SK-N-SH (cell line): ENCODE data around the gene DAPP1. TPM values are rescaled to one million over a fixed set of nuclear protein-coding genes. Genes with fewer than 3 reads are reported as not detected.

Experiments used
- CTCF ChIA-PET: fragments of 300-600, 350-600 bp; formaldehyde crosslinking; extraction: SDS; loops from one replicate; lab custom pipeline; 2021; lab: Yijun Ruan, JAX
- POLR2A ChIA-PET: fragments of 350-600 bp; sonication (Branson Sonifier 250); formaldehyde crosslinking; extraction: SDS; loops from one replicate; lab custom pipeline; 2020; ENCODE audit warnings: antibody characterized with exemption, inconsistent platforms; lab: Yijun Ruan, JAX
- DNase-seq: peaks from one replicate; pipeline ENCODE4 v3.0.0; 2012
- H2AFZ ChIP-seq: fragments of 200-600 bp; sonication (generic); 2 replicates; pipeline ENCODE4 v1.8.1; 2016; ENCODE audit warnings: antibody characterized with exemption, mild to moderate bottlenecking, low read depth
- H3F3A ChIP-seq: fragments of 200-600 bp; sonication (generic); replicated peaks from 2 replicates; pipeline ENCODE3; 2016; ENCODE audit warnings: antibody characterized with exemption, mild to moderate bottlenecking; ENCODE audit not compliant: insufficient read depth
- H3K27ac ChIP-seq, 2 experiments: fragments of 200-500 bp in 1 of 2; fragments of 200-600 bp in 1 of 2; sonication (Bioruptor generic) in 1 of 2; sonication (generic), shearing (Covaris generic) in 1 of 2; 2 replicates each; pipeline versions ENCODE4 v1.5.1 to v1.6.1; 2014 to 2016; ENCODE audit warnings: low read depth in 2 of 2, inconsistent platforms in 1 of 2, low read length in 1 of 2, mild to moderate bottlenecking in 1 of 2, mixed read lengths in 1 of 2
- H3K27me3 ChIP-seq: fragments of 200-600 bp; sonication (generic), shearing (Covaris generic); 2 replicates; pipeline ENCODE4 v1.6.1; 2016; ENCODE audit warnings: mixed run types; ENCODE audit not compliant: insufficient read depth
- H3K36me3 ChIP-seq, 2 experiments: fragments of 200-500 bp in 1 of 2; fragments of 200-600 bp in 1 of 2; sonication (Bioruptor generic) in 1 of 2; sonication (generic) in 1 of 2; replicated peaks in 1 of 2; 2 replicates each; pipeline versions ENCODE3 to v1.5.1; 2014 to 2016; ENCODE audit warnings: low read length in 1 of 2, mild to moderate bottlenecking in 1 of 2; ENCODE audit not compliant: insufficient read depth in 2 of 2, control insufficient read depth in 1 of 2
- H3K4me1 ChIP-seq, 2 experiments: fragments of 200-500 bp in 1 of 2; fragments of 200-600 bp in 1 of 2; sonication (Bioruptor generic) in 1 of 2; sonication (generic), shearing (Covaris generic) in 1 of 2; 2 replicates each; pipeline versions ENCODE4 v1.5.1 to v1.6.1; 2014 to 2016; ENCODE audit warnings: low read depth in 1 of 2, low read length in 1 of 2, mixed run types in 1 of 2; ENCODE audit not compliant: insufficient read depth in 2 of 2, control insufficient read depth in 1 of 2
- H3K4me2 ChIP-seq: fragments of 200-600 bp; sonication (generic), shearing (Covaris generic); 2 replicates; pipeline ENCODE4 v1.6.1; 2017; ENCODE audit warnings: mixed run types
- H3K4me3 ChIP-seq, 2 experiments: fragments of 200-500 bp in 1 of 2; fragments of 200-600 bp in 1 of 2; sonication (Bioruptor generic) in 1 of 2; sonication (generic), shearing (Covaris generic) in 1 of 2; 2 replicates each; pipeline versions ENCODE4 v1.5.1 to v1.8.1; 2014 to 2016; ENCODE audit warnings: low read depth in 2 of 2, inconsistent platforms in 1 of 2, low read length in 1 of 2, mild to moderate bottlenecking in 1 of 2, mixed read lengths in 1 of 2, moderate library complexity in 1 of 2
- H3K79me2 ChIP-seq: fragments of 200-600 bp; sonication (generic); 2 replicates; pipeline ENCODE4 v1.8.1; 2017; ENCODE audit warnings: mild to moderate bottlenecking; ENCODE audit not compliant: insufficient read depth
- H3K9ac ChIP-seq: fragments of 200-600 bp; sonication (generic); 2 replicates; pipeline ENCODE4 v1.6.1; 2017; ENCODE audit warnings: mixed run types
- H3K9me2 ChIP-seq: fragments of 200-600 bp; sonication (generic); 2 replicates; pipeline ENCODE4 v1.6.1; 2017; ENCODE audit warnings: mixed run types
- H3K9me3 ChIP-seq: fragments of 200-600 bp; sonication (generic); 2 replicates; pipeline ENCODE4 v1.6.1; 2017; ENCODE audit warnings: mixed run types, mild to moderate bottlenecking, moderate library complexity
- H4K20me1 ChIP-seq: fragments of 200-600 bp; sonication (generic); 2 replicates; pipeline ENCODE4 v1.6.1; 2017; ENCODE audit warnings: mild to moderate bottlenecking, mixed run types; ENCODE audit not compliant: insufficient read depth
- CHD2 ChIP-seq: fragments of 150-350 bp; IDR thresholded peaks from 2 replicates; pipeline ENCODE4 v1.6.1; 2018; ENCODE audit warnings: low read length; ENCODE audit not compliant: partially characterized antibody
- CTCF ChIP-seq: fragments of 200-600 bp; sonication (generic); IDR thresholded peaks from 2 replicates; pipeline ENCODE4 v1.6.1; 2017; ENCODE audit warnings: antibody characterized with exemption, mild to moderate bottlenecking, moderate library complexity
- EZH2phosphoT487 ChIP-seq: fragments of 200-600 bp; sonication (generic); IDR thresholded peaks from 2 replicates; pipeline ENCODE4 v1.6.1; 2017; ENCODE audit warnings: low read depth, mixed run types, mild to moderate bottlenecking, antibody characterized with exemption, moderate library complexity, borderline replicate concordance
- FOSL2 ChIP-seq: IDR thresholded peaks from 2 replicates; pipeline ENCODE4 v1.4.0; 2012; ENCODE audit warnings: low read depth, mild to moderate bottlenecking, moderate library complexity, borderline replicate concordance
- FOXJ3 ChIP-seq: sonication (generic); formaldehyde crosslinking; IDR thresholded peaks from 2 replicates; pipeline ENCODE4 v1.5.1; 2020; ENCODE audit warnings: mild to moderate bottlenecking, missing genetic modification reagents
- FOXM1 ChIP-seq: IDR thresholded peaks from 2 replicates; pipeline ENCODE4 v1.4.0; 2012; ENCODE audit warnings: low read depth, mild to moderate bottlenecking
- GATA2 ChIP-seq: sonication (generic); formaldehyde crosslinking; IDR thresholded peaks from 2 replicates; pipeline ENCODE4 v1.5.0; 2020; ENCODE audit warnings: mild to moderate bottlenecking, missing genetic modification reagents
- IRF3 ChIP-seq: fragments of 150-350 bp; IDR thresholded peaks from 2 replicates; pipeline ENCODE4 v1.6.1; 2016; ENCODE audit warnings: mild to moderate bottlenecking, low read depth, low read length
- MEF2A ChIP-seq: IDR thresholded peaks from 2 replicates; pipeline ENCODE4 v1.4.0; 2012; ENCODE audit warnings: low read depth, borderline replicate concordance
- NFIC ChIP-seq: IDR thresholded peaks from 2 replicates; pipeline ENCODE4 v1.4.0; 2012; ENCODE audit warnings: borderline replicate concordance
- POLR2AphosphoS5 ChIP-seq: IDR thresholded peaks from 2 replicates; pipeline ENCODE4 v1.6.1; 2012; ENCODE audit warnings: low read depth, low read length
- RAD21 ChIP-seq: IDR thresholded peaks from 2 replicates; pipeline ENCODE4 v1.6.1; 2012; ENCODE audit warnings: mild to moderate bottlenecking, low read length
- REST ChIP-seq: IDR thresholded peaks from 2 replicates; pipeline ENCODE4 v1.6.1; 2012; ENCODE audit warnings: mild to moderate bottlenecking, low read depth, low read length, moderate library complexity
- SIN3A ChIP-seq: IDR thresholded peaks from 2 replicates; pipeline ENCODE4 v1.6.1; 2012; ENCODE audit warnings: low read depth, mild to moderate bottlenecking, low read length, moderate library complexity, borderline replicate concordance
- SMC3 ChIP-seq: IDR thresholded peaks from 2 replicates; pipeline ENCODE4 v1.6.1; 2012; ENCODE audit warnings: low read depth, low read length, improper control_type of control experiment
- TAF1 ChIP-seq: IDR thresholded peaks from 2 replicates; pipeline ENCODE4 v1.6.1; 2012; ENCODE audit warnings: low read depth, mild to moderate bottlenecking, low read length, moderate library complexity, borderline replicate concordance
- TCF12 ChIP-seq: IDR thresholded peaks from 2 replicates; pipeline ENCODE4 v1.4.0; 2012
- WGBS: methylation state at CpG from one replicate; pipeline ENCODE4 v1.1.6; 2017; ENCODE audit warnings: low lambda C conversion rate; 5-methylcytosine and 5-hydroxymethylcytosine counted together
- polyA plus RNA-seq, 3 experiments: library from polyadenylated mRNA; depleted of rRNA; stranded (reverse); fragments of >200 nt; gene quantifications; 2 replicates each; pipeline ENCODE4 v1.2.3, GENCODE V29; 2012

The DAPP1 gene
- polyA plus RNA-seq, 1 of the 3 experiments (the other 2 are of a cell fraction), result not detected

- ChIA-PET POLR2A (no interaction called here), CTCF (no interaction called here)
- no peaks in the 10 kb centered on the region for H4K20me1 ChIP-seq
- H3K4me3 ChIP-seq, result no peak overlapping the region
- no peaks in the 10 kb centered on the region for H3K9me2 ChIP-seq
- H3K27me3 ChIP-seq, result no peaks in the 10 kb centered on the region
- H3K79me2 ChIP-seq, result peaks cover 19% of the 10 kb centered on the region; the same call in 1 of the 2 replicates
- H3K9ac ChIP-seq, result no peak overlapping the region
- peak overlapping the region in 1 of 2 experiments; percentile 20; a peak in 1 of 4 replicates for H3K27ac ChIP-seq
- H2AFZ ChIP-seq, result no peak overlapping the region
- H3F3A ChIP-seq, result peaks cover 6% of the 10 kb centered on the region
- H3K4me1 ChIP-seq, result no peaks in the 10 kb centered on the region
- no peak overlapping the region for H3K4me2 ChIP-seq
- DNase-seq, result no peak
- H3K9me3 ChIP-seq, result no peaks in the 10 kb centered on the region
- no peak for TF ChIP-seq FOSL2
- TF ChIP-seq IRF3, result no peak
- TF ChIP-seq NFIC, result no peak
- no peak for TF ChIP-seq GATA2 (CRISPR knock-in tag)
- no peak for TF ChIP-seq SMC3
- no peak for TF ChIP-seq FOXJ3 (CRISPR knock-in tag)
- no peak for TF ChIP-seq RAD21
- no peak for TF ChIP-seq TAF1
- TF ChIP-seq REST, result no peak
- WGBS, result 69% methylated on average over 2 of the region's 2 CpGs
- H3K36me3 ChIP-seq, result peaks cover 50 to 52% of the 10 kb centered on the region in 2 experiments
Observed at GRCh38 chr4:99915449-99915848, 98.8 kb downstream of the DAPP1 start.

GRCh38 chr4:99917575-99917974 lies 100.9 kb downstream of the DAPP1 start:
- POLR2A ChIA-PET, result interaction anchor here (1.3 kb wide), 1 partner anchor 23 kb away, joined by 3 read pairs; the partner anchor contains the start of gene LAMTOR3
- no peak overlapping the region for H3K4me2 ChIP-seq
- TF ChIP-seq SMC3 (no peak), POLR2AphosphoS5 (no peak), CTCF (no peak), TCF12 (no peak), REST (no peak), SIN3A (no peak), MEF2A (no peak), CHD2 (no peak), EZH2phosphoT487 (no peak), FOXM1 (no peak)

More at GRCh38 chr4:99917575-99917974, 100.9 kb downstream of the DAPP1 start:
- Histone ChIP-seq H3F3A (peaks cover 17% of the 10 kb centered on the region), H3K27ac (no peak overlapping the region), H3K4me1 (no peaks in the 10 kb centered on the region), H2AFZ (no peak overlapping the region), H3K9me3 (no peaks in the 10 kb centered on the region), H3K36me3 (peaks cover 61 to 68% of the 10 kb centered on the region in 2 experiments), H3K4me3 (no peak overlapping the region; a peak in 1 of 4 replicates), H3K27me3 (no peaks in the 10 kb centered on the region), H3K9me2 (no peaks in the 10 kb centered on the region), H3K79me2 (peaks cover 16% of the 10 kb centered on the region; the same call in 1 of the 2 replicates), H3K9ac (no peak overlapping the region), H4K20me1 (no peaks in the 10 kb centered on the region)
- CTCF ChIA-PET, result no interaction called here
- WGBS, result 94% methylated on average over 3 of the region's 3 CpGs
- DNase-seq, result no peak
